Left cardiac atrium (tissue), 4 donors: ENCODE data around the gene THRB. TPM values are rescaled to one million over a fixed set of nuclear protein-coding genes. Genes with fewer than 3 reads are reported as not detected.

ENCODE experiments used
- ATAC-seq, 2 donors: fragments of 200-7000 bp; cut with Tn5 transposase; one replicate each; pipeline ENCODE4 v1.9.1; 2020; ENCODE audit warnings: mild to moderate bottlenecking in 2 of 2, moderate library complexity in 2 of 2
- DNase-seq: peaks from one replicate; pipeline ENCODE4 v3.0.0-alpha.2; 2020
- intact Hi-C, 2 donors: fragments of 100-400 bp; cut with DNase I; formaldehyde crosslinking; loops; one replicate each; pipeline versions ENCODE4 v1.14.1 to v1.15.1; 2022 to 2023
- total RNA-seq, 2 donors: library from RNA; stranded (reverse); fragmentation: NEBNext Ultra II Directional; extraction: Animal tissue kit (Norgen Biotek cat#: 25700); gene quantifications; one replicate each; pipeline ENCODE4 v1.2.1, GENCODE V29; 2021
- donor health status: DM: no; HTN: yes; CAD: no.
- donor health status: DM: no; HTN: yes; CAD: no; lungs with severe emphysema.
- donor health status: DM: yes; HTN: yes; CAD: no.
- donor health status: Dilated cardiomyopathy.

Gene THRB
- total RNA-seq, 2 donors from 2014 or later = 8.3 to 15.4 TPM

- no peak for ATAC-seq
- intact Hi-C loops = no loop called here
- no peak for DNase-seq
Measured at GRCh38 chr3:24370352-24371090, 124.1 kb downstream of the THRB start.

GRCh38 chr3:24368605-24369004 lies 126.0 kb downstream of the THRB start:
- intact Hi-C loops = loop anchor here in 1 of 2 donors (10.0 kb wide), 1 partner anchor 126 kb away; the partner anchor contains the start of gene THRB
- DNase-seq (no peak), ATAC-seq (no peak)

GRCh38 chr3:24367664-24368264 lies 126.9 kb downstream of the THRB start:
- intact Hi-C loops = loop anchor here in 1 of 2 donors (10.0 kb wide), 1 partner anchor 127 kb away; the partner anchor contains the start of gene THRB

GRCh38 chr3:24367216-24367615 lies 127.4 kb downstream of the THRB start:
- intact Hi-C loops = loop anchor here in 1 of 2 donors (10.0 kb wide), 1 partner anchor 128 kb away; the partner anchor contains the start of gene THRB
- ATAC-seq = no peak

More at GRCh38 chr3:24367664-24368264, 126.9 kb downstream of the THRB start:
- no peak for ATAC-seq
- DNase-seq = no peak

GRCh38 chr3:24365168-24365567 lies 129.5 kb downstream of the THRB start:
- ATAC-seq (peak; percentile 90 to 97), DNase-seq (peak; percentile 54)
- intact Hi-C loops = loop anchor here in 1 of 2 donors (10.0 kb wide), 1 partner anchor 130 kb away; the partner anchor contains the start of gene THRB

More at GRCh38 chr3:24367216-24367615, 127.4 kb downstream of the THRB start:
- no peak for DNase-seq

GRCh38 chr3:24364359-24364758 lies 130.3 kb downstream of the THRB start:
- intact Hi-C loops = loop anchor here in 1 of 2 donors (10.0 kb wide), 1 partner anchor 130 kb away; the partner anchor contains the start of gene THRB
- ATAC-seq = no peak
- DNase-seq = no peak

GRCh38 chr3:24363242-24363641 lies 131.4 kb downstream of the THRB start:
- DNase-seq (no peak), ATAC-seq (no peak)
- intact Hi-C loops = loop anchor here in 1 of 2 donors (10.0 kb wide), 1 partner anchor 132 kb away; the partner anchor contains the start of gene THRB

GRCh38 chr3:24361623-24362022 lies 133.0 kb downstream of the THRB start:
- ATAC-seq (no peak), DNase-seq (no peak)
- intact Hi-C loops = loop anchor here in 1 of 2 donors (10.0 kb wide), 1 partner anchor 133 kb away; the partner anchor contains the start of gene THRB

- intact Hi-C loops = loop anchor here in 1 of 2 donors (10.0 kb wide), 1 partner anchor 134 kb away; the partner anchor contains the start of gene THRB
- DNase-seq = no peak
- no peak for ATAC-seq
Measured at GRCh38 chr3:24360957-24361356, 133.7 kb downstream of the THRB start.

- DNase-seq (no peak), ATAC-seq (no peak)
- intact Hi-C loops = loop anchor here in 1 of 2 donors (10.0 kb wide), 1 partner anchor 135 kb away; the partner anchor contains the start of gene THRB
Measured at GRCh38 chr3:24359645-24360462, 134.8 kb downstream of the THRB start.

- ATAC-seq = no peak
- no peak for DNase-seq
- intact Hi-C loops = no loop called here
Measured at GRCh38 chr3:24359102-24359501, 135.5 kb downstream of the THRB start.

GRCh38 chr3:24357635-24358034 lies 137.0 kb downstream of the THRB start:
- DNase-seq (no peak), ATAC-seq (no peak)
- intact Hi-C loops = no loop called here

GRCh38 chr3:24355806-24356205 lies 138.8 kb downstream of the THRB start:
- intact Hi-C loops = no loop called here
- ATAC-seq (no peak), DNase-seq (no peak)

- ATAC-seq = peak in 1 of 2 donors; percentile 33
- no peak for DNase-seq
- intact Hi-C loops = no loop called here
Measured at GRCh38 chr3:24354230-24354629, 140.4 kb downstream of the THRB start.

GRCh38 chr3:24352893-24353553 lies 141.6 kb downstream of the THRB start:
- intact Hi-C loops = no loop called here
- ATAC-seq = no peak

GRCh38 chr3:24351779-24352469 lies 142.7 kb downstream of the THRB start:
- intact Hi-C loops = no loop called here
- ATAC-seq = peak; percentile 92 to 95
- DNase-seq = peak; percentile 51

More at GRCh38 chr3:24352893-24353553, 141.6 kb downstream of the THRB start:
- no peak for DNase-seq

- intact Hi-C loops = no loop called here
- DNase-seq (no peak), ATAC-seq (no peak)
Measured at GRCh38 chr3:24349367-24350019, 145.2 kb downstream of the THRB start.
